GM08714 (cell line): ENCODE data around the gene TMC8.
"Not testable (repeated sequence)": the region's sequence is repeated elsewhere in the genome, so short reads cannot be mapped to it uniquely, and the experiment has no call there.

Source experiments
- H3K4me3 ChIP-seq: fragments of 200-500 bp; sonication (Bioruptor generic); 2 replicates; pipeline ENCODE4 v1.5.1; 2014; ENCODE audit warnings: mild to moderate bottlenecking, low read length, inconsistent platforms
- ZNF274 ChIP-seq: IDR thresholded peaks from 2 replicates; pipeline ENCODE4 v1.6.1; 2012; ENCODE audit warnings: mild to moderate bottlenecking, low read depth, low read length

TMC8 gene

GRCh38 chr17:78133179-78133951 lies 2.8 kb downstream of the TMC8 start:
- no peak for TF ChIP-seq ZNF274
- peak overlapping the region; percentile 60; the same call in 1 of the 2 replicates for H3K4me3 ChIP-seq

GRCh38 chr17:78133971-78134898 lies 3.7 kb downstream of the TMC8 start:
- peak overlapping the region; percentile 60; the same call in 1 of the 2 replicates for H3K4me3 ChIP-seq
- no peak for TF ChIP-seq ZNF274

- TF ChIP-seq ZNF274, result no peak
- no peak overlapping the region for H3K4me3 ChIP-seq
These were observed 4.4 kb downstream of the TMC8 start for GRCh38 chr17:78134899-78135385.

GRCh38 chr17:78135858-78136500 lies 5.4 kb downstream of the TMC8 start:
- TF ChIP-seq ZNF274, result no peak
- H3K4me3 ChIP-seq, result no peak overlapping the region

- TF ChIP-seq ZNF274, result no peak
- H3K4me3 ChIP-seq, result no peak overlapping the region
These were observed 7.0 kb downstream of the TMC8 start for GRCh38 chr17:78137392-78138203.

GRCh38 chr17:78138204-78139060 lies 7.9 kb downstream of the TMC8 start:
- H3K4me3 ChIP-seq, result no peak overlapping the region
- no peak for TF ChIP-seq ZNF274

- H3K4me3 ChIP-seq, result not testable (repeated sequence)
These were observed 9.2 kb downstream of the TMC8 start for GRCh38 chr17:78139861-78140168.

- TF ChIP-seq ZNF274, result no peak
- H3K4me3 ChIP-seq, result no peak overlapping the region
These were observed 9.8 kb downstream of the TMC8 start for GRCh38 chr17:78140169-78141051.

GRCh38 chr17:78141437-78142118 lies 11.0 kb downstream of the TMC8 start:
- TF ChIP-seq ZNF274, result no peak
- no peak overlapping the region for H3K4me3 ChIP-seq

- no peak overlapping the region for H3K4me3 ChIP-seq
- TF ChIP-seq ZNF274, result no peak
These were observed 11.7 kb downstream of the TMC8 start for GRCh38 chr17:78142119-78142861.
